ENCODE measurements around the gene TMUB2. TPM values are rescaled to one million over a fixed set of nuclear protein-coding genes. Genes with fewer than 3 reads are reported as not detected.
A peak's percentile ranks its signal among the peaks of the same experiment; 100 is the strongest.

Gene TMUB2
- total and polyA plus RNA-seq, 9 of the 15 experiments (the other 6 are each of a cell fraction or from before 2014, with no cell fraction given), result 4.1 to 29.8 (median 16.3) TPM

DNA sequence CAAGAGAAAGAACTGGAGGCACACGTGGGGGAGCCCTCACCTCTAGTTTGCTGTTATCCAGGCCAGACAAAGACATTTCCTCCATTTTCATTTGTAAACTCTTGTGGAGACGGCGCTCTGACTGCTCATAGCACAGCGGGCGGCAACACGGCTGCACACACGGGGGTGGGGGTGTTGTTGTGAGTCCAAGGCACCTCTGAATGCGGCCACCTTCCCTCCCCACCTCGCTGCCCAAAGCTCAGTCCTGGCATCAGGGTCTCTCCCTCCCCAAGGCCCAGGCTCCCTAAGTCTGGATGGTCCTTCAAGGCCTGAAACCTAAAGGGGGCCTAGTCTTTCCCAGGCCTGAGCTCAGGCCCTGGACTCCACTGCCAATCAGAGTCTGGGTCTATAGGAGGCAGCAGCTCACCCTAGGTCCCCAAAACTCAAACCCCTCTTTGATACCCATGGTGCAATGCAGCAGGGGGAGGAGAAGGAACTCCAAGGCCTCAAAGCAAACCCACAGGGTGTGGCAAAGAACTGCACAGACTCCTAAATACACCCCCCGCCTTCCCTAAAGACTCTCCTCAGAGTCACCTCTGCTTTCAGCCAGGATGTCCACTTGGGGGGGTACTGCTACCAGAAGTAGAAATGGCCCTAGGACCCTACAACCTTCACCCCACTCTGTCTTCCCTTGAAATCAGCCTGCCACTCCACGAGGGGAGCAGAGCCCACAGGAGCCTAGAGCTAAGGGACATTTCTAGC, 11.4 kb downstream of the TMUB2 start (continued):
- TF ChIP-seq, protein P1, sequence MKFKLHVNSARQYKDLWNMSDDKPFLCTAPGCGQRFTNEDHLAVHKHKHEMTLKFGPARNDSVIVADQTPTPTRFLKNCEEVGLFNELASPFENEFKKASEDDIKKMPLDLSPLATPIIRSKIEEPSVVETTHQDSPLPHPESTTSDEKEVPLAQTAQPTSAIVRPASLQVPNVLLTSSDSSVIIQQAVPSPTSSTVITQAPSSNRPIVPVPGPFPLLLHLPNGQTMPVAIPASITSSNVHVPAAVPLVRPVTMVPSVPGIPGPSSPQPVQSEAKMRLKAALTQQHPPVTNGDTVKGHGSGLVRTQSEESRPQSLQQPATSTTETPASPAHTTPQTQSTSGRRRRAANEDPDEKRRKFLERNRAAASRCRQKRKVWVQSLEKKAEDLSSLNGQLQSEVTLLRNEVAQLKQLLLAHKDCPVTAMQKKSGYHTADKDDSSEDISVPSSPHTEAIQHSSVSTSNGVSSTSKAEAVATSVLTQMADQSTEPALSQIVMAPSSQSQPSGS (CRISPR knock-in tag; IDR thresholded peaks at IDR 0.05), result no peak
- TF ChIP-seq, protein P2, sequence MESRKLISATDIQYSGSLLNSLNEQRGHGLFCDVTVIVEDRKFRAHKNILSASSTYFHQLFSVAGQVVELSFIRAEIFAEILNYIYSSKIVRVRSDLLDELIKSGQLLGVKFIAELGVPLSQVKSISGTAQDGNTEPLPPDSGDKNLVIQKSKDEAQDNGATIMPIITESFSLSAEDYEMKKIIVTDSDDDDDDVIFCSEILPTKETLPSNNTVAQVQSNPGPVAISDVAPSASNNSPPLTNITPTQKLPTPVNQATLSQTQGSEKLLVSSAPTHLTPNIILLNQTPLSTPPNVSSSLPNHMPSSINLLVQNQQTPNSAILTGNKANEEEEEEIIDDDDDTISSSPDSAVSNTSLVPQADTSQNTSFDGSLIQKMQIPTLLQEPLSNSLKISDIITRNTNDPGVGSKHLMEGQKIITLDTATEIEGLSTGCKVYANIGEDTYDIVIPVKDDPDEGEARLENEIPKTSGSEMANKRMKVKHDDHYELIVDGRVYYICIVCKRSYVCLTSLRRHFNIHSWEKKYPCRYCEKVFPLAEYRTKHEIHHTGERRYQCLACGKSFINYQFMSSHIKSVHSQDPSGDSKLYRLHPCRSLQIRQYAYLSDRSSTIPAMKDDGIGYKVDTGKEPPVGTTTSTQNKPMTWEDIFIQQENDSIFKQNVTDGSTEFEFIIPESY (CRISPR knock-in tag; IDR thresholded peaks at IDR 0.05), result no peak
- TF ChIP-seq, protein P3, sequence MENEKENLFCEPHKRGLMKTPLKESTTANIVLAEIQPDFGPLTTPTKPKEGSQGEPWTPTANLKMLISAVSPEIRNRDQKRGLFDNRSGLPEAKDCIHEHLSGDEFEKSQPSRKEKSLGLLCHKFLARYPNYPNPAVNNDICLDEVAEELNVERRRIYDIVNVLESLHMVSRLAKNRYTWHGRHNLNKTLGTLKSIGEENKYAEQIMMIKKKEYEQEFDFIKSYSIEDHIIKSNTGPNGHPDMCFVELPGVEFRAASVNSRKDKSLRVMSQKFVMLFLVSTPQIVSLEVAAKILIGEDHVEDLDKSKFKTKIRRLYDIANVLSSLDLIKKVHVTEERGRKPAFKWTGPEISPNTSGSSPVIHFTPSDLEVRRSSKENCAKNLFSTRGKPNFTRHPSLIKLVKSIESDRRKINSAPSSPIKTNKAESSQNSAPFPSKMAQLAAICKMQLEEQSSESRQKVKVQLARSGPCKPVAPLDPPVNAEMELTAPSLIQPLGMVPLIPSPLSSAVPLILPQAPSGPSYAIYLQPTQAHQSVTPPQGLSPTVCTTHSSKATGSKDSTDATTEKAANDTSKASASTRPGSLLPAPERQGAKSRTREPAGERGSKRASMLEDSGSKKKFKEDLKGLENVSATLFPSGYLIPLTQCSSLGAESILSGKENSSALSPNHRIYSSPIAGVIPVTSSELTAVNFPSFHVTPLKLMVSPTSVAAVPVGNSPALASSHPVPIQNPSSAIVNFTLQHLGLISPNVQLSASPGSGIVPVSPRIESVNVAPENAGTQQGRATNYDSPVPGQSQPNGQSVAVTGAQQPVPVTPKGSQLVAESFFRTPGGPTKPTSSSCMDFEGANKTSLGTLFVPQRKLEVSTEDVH (IDR thresholded peaks at IDR 0.05; ENCODE audit: low read depth, partially characterized antibody), result no peak
- TF ChIP-seq, protein P4, sequence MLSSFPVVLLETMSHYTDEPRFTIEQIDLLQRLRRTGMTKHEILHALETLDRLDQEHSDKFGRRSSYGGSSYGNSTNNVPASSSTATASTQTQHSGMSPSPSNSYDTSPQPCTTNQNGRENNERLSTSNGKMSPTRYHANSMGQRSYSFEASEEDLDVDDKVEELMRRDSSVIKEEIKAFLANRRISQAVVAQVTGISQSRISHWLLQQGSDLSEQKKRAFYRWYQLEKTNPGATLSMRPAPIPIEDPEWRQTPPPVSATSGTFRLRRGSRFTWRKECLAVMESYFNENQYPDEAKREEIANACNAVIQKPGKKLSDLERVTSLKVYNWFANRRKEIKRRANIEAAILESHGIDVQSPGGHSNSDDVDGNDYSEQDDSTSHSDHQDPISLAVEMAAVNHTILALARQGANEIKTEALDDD (IDR thresholded peaks at IDR 0.05), result no peak
- TF ChIP-seq RFX7 (CRISPR knock-in tag; IDR thresholded peaks at IDR 0.05) (no peak), CBX8 (IDR thresholded peaks at IDR 0.05; ENCODE audit: borderline replicate concordance, extremely low read depth, low read depth, low read length, poor library complexity, severe bottlenecking) (no peak), DPF2 (IDR thresholded peaks at IDR 0.05) (0 out of 2 replicates have a peak, but pooled peaks have one; percentile 11), NR2C2 (CRISPR knock-in tag; IDR thresholded peaks at IDR 0.05) (no peak), NR2C2 (tag; IDR thresholded peaks at IDR 0.05) (no peak), ATF7 (IDR thresholded peaks at IDR 0.05) (no peak), PPARD (CRISPR knock-in tag; IDR thresholded peaks at IDR 0.05) (no peak), TAL1 (IDR thresholded peaks at IDR 0.05) (no peak), BRD4 (IDR thresholded peaks at IDR 0.05) (no peak)
- TF ChIP-seq, protein P5, sequence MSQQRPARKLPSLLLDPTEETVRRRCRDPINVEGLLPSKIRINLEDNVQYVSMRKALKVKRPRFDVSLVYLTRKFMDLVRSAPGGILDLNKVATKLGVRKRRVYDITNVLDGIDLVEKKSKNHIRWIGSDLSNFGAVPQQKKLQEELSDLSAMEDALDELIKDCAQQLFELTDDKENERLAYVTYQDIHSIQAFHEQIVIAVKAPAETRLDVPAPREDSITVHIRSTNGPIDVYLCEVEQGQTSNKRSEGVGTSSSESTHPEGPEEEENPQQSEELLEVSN (IDR thresholded peaks at IDR 0.05; ENCODE audit: borderline replicate concordance in 1 of 2, extremely low read depth in 1 of 2, insufficient read depth in 1 of 2, insufficient read length in 1 of 2, low read depth in 1 of 2, low read length in 1 of 2, poor library complexity in 1 of 2, severe bottlenecking in 1 of 2), result peak in 1 of 2 experiments; percentile 12
- TF ChIP-seq, protein P6, sequence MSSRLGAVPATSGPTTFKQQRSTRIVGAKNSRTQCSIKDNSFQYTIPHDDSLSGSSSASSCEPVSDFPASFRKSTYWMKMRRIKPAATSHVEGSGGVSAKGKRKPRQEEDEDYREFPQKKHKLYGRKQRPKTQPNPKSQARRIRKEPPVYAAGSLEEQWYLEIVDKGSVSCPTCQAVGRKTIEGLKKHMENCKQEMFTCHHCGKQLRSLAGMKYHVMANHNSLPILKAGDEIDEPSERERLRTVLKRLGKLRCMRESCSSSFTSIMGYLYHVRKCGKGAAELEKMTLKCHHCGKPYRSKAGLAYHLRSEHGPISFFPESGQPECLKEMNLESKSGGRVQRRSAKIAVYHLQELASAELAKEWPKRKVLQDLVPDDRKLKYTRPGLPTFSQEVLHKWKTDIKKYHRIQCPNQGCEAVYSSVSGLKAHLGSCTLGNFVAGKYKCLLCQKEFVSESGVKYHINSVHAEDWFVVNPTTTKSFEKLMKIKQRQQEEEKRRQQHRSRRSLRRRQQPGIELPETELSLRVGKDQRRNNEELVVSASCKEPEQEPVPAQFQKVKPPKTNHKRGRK (tag; IDR thresholded peaks at IDR 0.05), result no peak
- TF ChIP-seq, protein P7, sequence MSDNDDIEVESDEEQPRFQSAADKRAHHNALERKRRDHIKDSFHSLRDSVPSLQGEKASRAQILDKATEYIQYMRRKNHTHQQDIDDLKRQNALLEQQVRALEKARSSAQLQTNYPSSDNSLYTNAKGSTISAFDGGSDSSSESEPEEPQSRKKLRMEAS (CRISPR knock-in tag; IDR thresholded peaks at IDR 0.05), result peak; percentile 19; the same call in 1 of the 2 replicates

Data from K562 (cell line).